A172 (cell line): ENCODE data around the gene ALDH1A2. TPM values are rescaled to one million over a fixed set of nuclear protein-coding genes. Genes with fewer than 3 reads are reported as not detected.

Experiments used
- total RNA-seq: library from RNA; depleted of rRNA; stranded (reverse); fragments of >200 nt; shearing (Covaris generic); gene quantifications from 2 replicates; pipeline ENCODE4 v1.2.3, GENCODE V29; 2014; rRNA removed

The ALDH1A2 gene
- total RNA-seq, 1 experiment from 2014 or later: not detected

Other genes with a start within 250 kb of the ALDH1A2 start
- not detected in 2 replicates for gene AQP9, start 72.7 kb upstream of the ALDH1A2 start, total RNA-seq